NCI-H1930 (cell line): ENCODE measurements around the gene SHMT2.
A peak's percentile ranks its signal among the peaks of the same experiment; 100 is the strongest.

ENCODE experiments used
- DNase-seq, 2 experiments: peaks; one replicate each; lab custom pipeline; 2025; lab: John Stamatoyannopoulos, UW

Gene SHMT2

GRCh38 chr12:57226588-57227314, 2.8 kb upstream of the SHMT2 start:
- DNase-seq, result no peak

- DNase-seq, result no peak
These were observed 2.0 kb upstream of the SHMT2 start for GRCh38 chr12:57227315-57228115.

- no peak for DNase-seq
These were observed 371 bp upstream of the SHMT2 start for GRCh38 chr12:57229046-57229633.

- DNase-seq, result no peak
These were observed 1.1 kb downstream of the SHMT2 start for GRCh38 chr12:57230381-57231155.

GRCh38 chr12:57231276-57232021, 1.9 kb downstream of the SHMT2 start:
- DNase-seq, result no peak

GRCh38 chr12:57232156-57232756, 2.7 kb downstream of the SHMT2 start:
- no peak for DNase-seq

GRCh38 chr12:57233357-57234232, 4.1 kb downstream of the SHMT2 start:
- DNase-seq, result no peak

- DNase-seq, result no peak
These were observed 4.7 kb downstream of the SHMT2 start for GRCh38 chr12:57234233-57234570.

- no peak for DNase-seq
These were observed 5.1 kb downstream of the SHMT2 start for GRCh38 chr12:57234571-57235016.

GRCh38 chr12:57235017-57235727, 5.7 kb downstream of the SHMT2 start:
- no peak for DNase-seq

- DNase-seq, result no peak
These were observed 6.2 kb downstream of the SHMT2 start for GRCh38 chr12:57235728-57236131.

GRCh38 chr12:57236201-57236924, 6.9 kb downstream of the SHMT2 start:
- DNase-seq, result no peak

GRCh38 chr12:57236925-57237595, 7.5 kb downstream of the SHMT2 start:
- DNase-seq, result no peak

GRCh38 chr12:57237596-57237931, 8.1 kb downstream of the SHMT2 start:
- no peak for DNase-seq

GRCh38 chr12:57237932-57238853, 8.7 kb downstream of the SHMT2 start:
- DNase-seq, result no peak

- peak; percentile 76 to 92 for DNase-seq
These were observed 9.5 kb downstream of the SHMT2 start for GRCh38 chr12:57238854-57239554.
